IPS-18a (cell line): Measurements from ENCODE around the gene ZDHHC5.

Experiments
- H3K27ac ChIP-seq: one replicate; pipeline ENCODE4 v1.5.1; 2013; ENCODE audit warnings: low read length
- H3K27me3 ChIP-seq: one replicate; pipeline ENCODE4 v1.6.1; 2013; ENCODE audit warnings: mild to moderate bottlenecking, low read length; ENCODE audit not compliant: control insufficient read depth, insufficient read depth
- H3K36me3 ChIP-seq: one replicate; pipeline ENCODE4 v1.6.1; 2013; ENCODE audit warnings: low read depth, low read length; ENCODE audit not compliant: control insufficient read depth
- H3K4me1 ChIP-seq: one replicate; pipeline ENCODE4 v1.6.1; 2013; ENCODE audit warnings: low read depth, low read length; ENCODE audit not compliant: control insufficient read depth
- H3K4me3 ChIP-seq: one replicate; pipeline ENCODE4 v1.5.1; 2013; ENCODE audit warnings: low read length
- H3K9ac ChIP-seq: one replicate; pipeline ENCODE4 v1.6.1; 2013; ENCODE audit warnings: mild to moderate bottlenecking, low read length, moderate library complexity
- H3K9me3 ChIP-seq: one replicate; pipeline ENCODE4 v1.6.1; 2013; ENCODE audit warnings: low read depth, low read length; ENCODE audit not compliant: control insufficient read depth

Gene ZDHHC5

GRCh38 chr11:57745206-57745605 lies 77.3 kb downstream of the ZDHHC5 start:
- no peak overlapping the region for H3K9ac ChIP-seq
- no peak overlapping the region for H3K27ac ChIP-seq
- H3K36me3 ChIP-seq, result peaks cover 26% of the 10 kb centered on the region
- no peak overlapping the region for H3K4me3 ChIP-seq
- H3K4me1 ChIP-seq, result peaks cover 8% of the 10 kb centered on the region
- no peaks in the 10 kb centered on the region for H3K9me3 ChIP-seq
- no peaks in the 10 kb centered on the region for H3K27me3 ChIP-seq

DNA sequence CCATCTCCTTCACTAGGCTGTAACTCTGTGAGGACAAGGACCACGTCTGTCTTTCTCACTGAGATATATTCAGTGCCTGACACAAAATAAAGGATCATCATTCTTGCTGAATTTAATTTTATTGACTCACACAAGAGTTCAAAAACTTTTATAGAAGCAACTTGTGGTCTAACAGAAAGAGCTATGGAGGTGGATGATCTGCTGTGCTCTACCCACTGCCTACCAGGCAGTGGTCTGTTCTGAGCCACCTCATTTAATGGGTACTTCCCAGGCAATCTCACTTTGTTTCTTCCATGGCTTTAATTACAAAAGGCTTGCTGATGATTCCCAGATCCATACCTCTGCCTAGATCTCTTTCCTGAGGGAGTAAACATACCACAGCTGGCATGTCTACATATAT lies 79.0 kb downstream of the ZDHHC5 start:
- Histone ChIP-seq H3K27ac (no peak overlapping the region), H3K9ac (no peak overlapping the region), H3K36me3 (peaks cover 26% of the 10 kb centered on the region), H3K9me3 (no peaks in the 10 kb centered on the region), H3K27me3 (no peaks in the 10 kb centered on the region), H3K4me3 (no peak overlapping the region), H3K4me1 (peaks cover 8% of the 10 kb centered on the region)
